ENCODE results near the gene DNAJC5G. TPM values are rescaled to one million over a fixed set of nuclear protein-coding genes. Genes with fewer than 3 reads are reported as not detected.
A peak's percentile ranks its signal among the peaks of the same experiment; 100 is the strongest.

The DNAJC5G gene
- total and polyA plus RNA-seq, 9 of the 15 experiments (the other 6 are each of a cell fraction or from before 2014, with no cell fraction given): not detected

- TF ChIP-seq THAP12 (CRISPR knock-in tag; IDR thresholded peaks at IDR 0.05) (peak; percentile 68; the same call in 1 of the 2 replicates), CEBPB (tag; IDR thresholded peaks at IDR 0.05) (0 out of 2 replicates have a peak, but pooled peaks have one; percentile 10), KLF13 (tag; IDR thresholded peaks at IDR 0.05; ENCODE audit: borderline replicate concordance, low read depth) (no peak), SLC30A9 (CRISPR knock-in tag; IDR thresholded peaks at IDR 0.05) (no peak), RBM17 (IDR thresholded peaks at IDR 0.05; ENCODE audit: borderline replicate concordance, low read depth, low read length) (no peak), ZNF589 (CRISPR knock-in tag; IDR thresholded peaks at IDR 0.05; ENCODE audit: low read depth) (no peak), HEY1 (CRISPR knock-in tag; IDR thresholded peaks at IDR 0.05; ENCODE audit: borderline replicate concordance) (0 out of 2 replicates have a peak, but pooled peaks have one; percentile 37), POLR2AphosphoS5 (IDR thresholded peaks at IDR 0.05; ENCODE audit: control insufficient read depth, insufficient read depth, low read depth, low read length) (peak; percentile 95), PHF8 (IDR thresholded peaks at IDR 0.05; ENCODE audit: borderline replicate concordance, low read length) (peak; percentile 93; the same call in 1 of the 2 replicates), NFE2L1 (tag; IDR thresholded peaks at IDR 0.05; ENCODE audit: borderline replicate concordance, low read depth) (no peak), BMI1 (IDR thresholded peaks at IDR 0.05; ENCODE audit: low read length) (no peak), TAF9B (IDR thresholded peaks at IDR 0.05; ENCODE audit: partially characterized antibody) (peak; percentile 86), MBD2 (IDR thresholded peaks at IDR 0.05; ENCODE audit: borderline replicate concordance, low read depth) (peak; percentile 69; the same call in 1 of the 2 replicates)
- TF ChIP-seq, protein P1, sequence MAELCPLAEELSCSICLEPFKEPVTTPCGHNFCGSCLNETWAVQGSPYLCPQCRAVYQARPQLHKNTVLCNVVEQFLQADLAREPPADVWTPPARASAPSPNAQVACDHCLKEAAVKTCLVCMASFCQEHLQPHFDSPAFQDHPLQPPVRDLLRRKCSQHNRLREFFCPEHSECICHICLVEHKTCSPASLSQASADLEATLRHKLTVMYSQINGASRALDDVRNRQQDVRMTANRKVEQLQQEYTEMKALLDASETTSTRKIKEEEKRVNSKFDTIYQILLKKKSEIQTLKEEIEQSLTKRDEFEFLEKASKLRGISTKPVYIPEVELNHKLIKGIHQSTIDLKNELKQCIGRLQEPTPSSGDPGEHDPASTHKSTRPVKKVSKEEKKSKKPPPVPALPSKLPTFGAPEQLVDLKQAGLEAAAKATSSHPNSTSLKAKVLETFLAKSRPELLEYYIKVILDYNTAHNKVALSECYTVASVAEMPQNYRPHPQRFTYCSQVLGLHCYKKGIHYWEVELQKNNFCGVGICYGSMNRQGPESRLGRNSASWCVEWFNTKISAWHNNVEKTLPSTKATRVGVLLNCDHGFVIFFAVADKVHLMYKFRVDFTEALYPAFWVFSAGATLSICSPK (IDR thresholded peaks at IDR 0.05; ENCODE audit: borderline replicate concordance): no peak
- TF ChIP-seq, protein P2, sequence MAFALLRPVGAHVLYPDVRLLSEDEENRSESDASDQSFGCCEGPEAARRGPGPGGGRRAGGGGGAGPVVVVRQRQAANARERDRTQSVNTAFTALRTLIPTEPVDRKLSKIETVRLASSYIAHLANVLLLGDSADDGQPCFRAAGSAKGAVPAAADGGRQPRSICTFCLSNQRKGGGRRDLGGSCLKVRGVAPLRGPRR (CRISPR knock-in tag; IDR thresholded peaks at IDR 0.05): no peak
- TF ChIP-seq, protein P3, sequence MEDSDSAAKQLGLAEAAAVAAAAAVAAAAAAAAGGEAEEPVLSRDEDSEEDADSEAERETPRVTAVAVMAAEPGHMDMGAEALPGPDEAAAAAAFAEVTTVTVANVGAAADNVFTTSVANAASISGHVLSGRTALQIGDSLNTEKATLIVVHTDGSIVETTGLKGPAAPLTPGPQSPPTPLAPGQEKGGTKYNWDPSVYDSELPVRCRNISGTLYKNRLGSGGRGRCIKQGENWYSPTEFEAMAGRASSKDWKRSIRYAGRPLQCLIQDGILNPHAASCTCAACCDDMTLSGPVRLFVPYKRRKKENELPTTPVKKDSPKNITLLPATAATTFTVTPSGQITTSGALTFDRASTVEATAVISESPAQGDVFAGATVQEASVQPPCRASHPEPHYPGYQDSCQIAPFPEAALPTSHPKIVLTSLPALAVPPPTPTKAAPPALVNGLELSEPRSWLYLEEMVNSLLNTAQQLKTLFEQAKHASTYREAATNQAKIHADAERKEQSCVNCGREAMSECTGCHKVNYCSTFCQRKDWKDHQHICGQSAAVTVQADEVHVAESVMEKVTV (CRISPR knock-in tag; IDR thresholded peaks at IDR 0.05): no peak
- TF ChIP-seq, protein P4, sequence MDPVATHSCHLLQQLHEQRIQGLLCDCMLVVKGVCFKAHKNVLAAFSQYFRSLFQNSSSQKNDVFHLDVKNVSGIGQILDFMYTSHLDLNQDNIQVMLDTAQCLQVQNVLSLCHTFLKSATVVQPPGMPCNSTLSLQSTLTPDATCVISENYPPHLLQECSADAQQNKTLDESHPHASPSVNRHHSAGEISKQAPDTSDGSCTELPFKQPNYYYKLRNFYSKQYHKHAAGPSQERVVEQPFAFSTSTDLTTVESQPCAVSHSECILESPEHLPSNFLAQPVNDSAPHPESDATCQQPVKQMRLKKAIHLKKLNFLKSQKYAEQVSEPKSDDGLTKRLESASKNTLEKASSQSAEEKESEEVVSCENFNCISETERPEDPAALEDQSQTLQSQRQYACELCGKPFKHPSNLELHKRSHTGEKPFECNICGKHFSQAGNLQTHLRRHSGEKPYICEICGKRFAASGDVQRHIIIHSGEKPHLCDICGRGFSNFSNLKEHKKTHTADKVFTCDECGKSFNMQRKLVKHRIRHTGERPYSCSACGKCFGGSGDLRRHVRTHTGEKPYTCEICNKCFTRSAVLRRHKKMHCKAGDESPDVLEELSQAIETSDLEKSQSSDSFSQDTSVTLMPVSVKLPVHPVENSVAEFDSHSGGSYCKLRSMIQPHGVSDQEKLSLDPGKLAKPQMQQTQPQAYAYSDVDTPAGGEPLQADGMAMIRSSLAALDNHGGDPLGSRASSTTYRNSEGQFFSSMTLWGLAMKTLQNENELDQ (CRISPR knock-in tag; IDR thresholded peaks at IDR 0.05; ENCODE audit: borderline replicate concordance): no peak
Measured at GRCh38 chr2:27322766-27323595, 47.7 kb downstream of the DNAJC5G start, which contains the start of gene MPV17 (continued).

All from K562 (cell line).